Measurements from ENCODE around the gene CDRT15. TPM values are rescaled to one million over a fixed set of nuclear protein-coding genes. Genes with fewer than 3 reads are reported as not detected.
"Not testable (repeated sequence)": the region's sequence is repeated elsewhere in the genome, so short reads cannot be mapped to it uniquely, and the experiment has no call there.

CDRT15 gene
- total RNA-seq, 1 donor from 2014 or later = not detected

DNA sequence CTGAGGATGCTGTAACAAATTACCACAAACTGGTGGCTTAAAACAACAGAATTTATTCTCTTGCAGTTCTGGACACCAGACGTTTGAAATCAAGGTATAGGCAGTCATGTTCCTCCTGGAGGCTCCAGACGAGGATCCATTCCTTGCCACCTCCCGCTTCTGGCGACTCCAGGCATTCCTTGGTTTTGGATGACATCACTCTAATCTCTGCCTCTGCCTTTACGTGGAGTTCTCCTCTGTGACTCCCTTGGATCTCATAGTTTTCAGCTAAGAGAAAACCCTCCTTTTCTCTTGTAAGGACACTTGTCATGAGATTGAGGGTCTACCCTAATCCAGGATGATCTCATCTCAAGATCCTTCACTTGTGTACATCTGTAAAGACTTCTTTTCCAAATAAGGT is 32.8 kb upstream of the CDRT15 start:
- H3K4me3 Mint-ChIP-seq (ENCODE audit: unreplicated experiment) = no peak overlapping the region
- H3K27ac Mint-ChIP-seq (ENCODE audit: unreplicated experiment) = no peak overlapping the region
- H3K9me3 Mint-ChIP-seq (ENCODE audit: unreplicated experiment) = no peaks in the 10 kb centered on the region
- no peaks in the 10 kb centered on the region for H3K4me1 Mint-ChIP-seq (ENCODE audit: unreplicated experiment)
- H3K27me3 Mint-ChIP-seq (ENCODE audit: unreplicated experiment) = no peaks in the 10 kb centered on the region
- no peak for DNase-seq (ENCODE audit: low spot score)
- H3K36me3 Mint-ChIP-seq (ENCODE audit: low read depth, unreplicated experiment) = no peaks in the 10 kb centered on the region
- no peak for TF ChIP-seq CTCF (IDR thresholded peaks at IDR 0.05; ENCODE audit: unreplicated experiment)

DNA sequence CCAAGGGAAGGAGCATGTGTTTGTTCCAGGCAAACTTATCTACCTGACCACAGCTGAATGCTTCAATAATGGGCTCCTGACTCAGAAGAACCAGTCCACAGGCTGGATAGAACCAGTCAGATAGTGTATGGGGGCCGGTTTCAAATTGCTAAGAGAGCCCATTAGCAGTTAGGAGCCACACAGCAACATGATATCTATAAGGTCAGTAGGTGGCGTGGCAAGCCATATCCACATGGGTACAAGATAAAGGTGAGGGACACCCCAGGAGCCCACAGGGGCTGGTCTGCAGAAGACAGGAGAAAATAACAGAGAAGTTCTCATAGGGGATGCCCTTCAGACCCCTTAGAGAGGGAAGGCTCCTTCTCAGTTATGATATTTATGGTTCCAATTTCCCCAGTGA is 31.6 kb upstream of the CDRT15 start:
- Mint-ChIP-seq H3K4me3 (ENCODE audit: unreplicated experiment) (no peak overlapping the region), H3K9me3 (ENCODE audit: unreplicated experiment) (no peaks in the 10 kb centered on the region), H3K36me3 (ENCODE audit: low read depth, unreplicated experiment) (no peaks in the 10 kb centered on the region), H3K27me3 (ENCODE audit: unreplicated experiment) (no peaks in the 10 kb centered on the region), H3K27ac (ENCODE audit: unreplicated experiment) (no peak overlapping the region), H3K4me1 (ENCODE audit: unreplicated experiment) (no peaks in the 10 kb centered on the region)
- DNase-seq (ENCODE audit: low spot score) = no peak
- TF ChIP-seq CTCF (IDR thresholded peaks at IDR 0.05; ENCODE audit: unreplicated experiment) = no peak

DNA sequence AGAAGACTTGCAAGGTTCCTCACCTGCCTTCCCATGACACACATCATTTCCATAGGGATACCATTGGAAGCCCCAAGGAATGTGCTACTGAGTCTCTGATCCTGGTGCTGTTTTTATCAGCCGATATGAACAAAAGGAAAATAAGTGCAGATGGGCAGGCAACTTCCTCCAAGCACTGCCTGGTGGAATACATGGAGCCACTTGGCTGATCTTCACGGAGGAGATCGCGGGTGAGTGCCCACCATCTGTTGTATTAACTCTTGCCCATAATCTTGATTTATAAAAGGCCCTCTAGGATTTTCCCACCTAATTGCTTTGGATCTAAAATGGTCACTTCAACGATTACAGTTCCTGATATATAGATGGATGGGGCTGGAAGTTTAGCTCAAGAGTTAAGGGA is 24.7 kb upstream of the CDRT15 start:
- no peaks in the 10 kb centered on the region for H3K27me3 Mint-ChIP-seq (ENCODE audit: unreplicated experiment)
- H3K4me1 Mint-ChIP-seq (ENCODE audit: unreplicated experiment) = no peaks in the 10 kb centered on the region
- H3K36me3 Mint-ChIP-seq (ENCODE audit: low read depth, unreplicated experiment) = no peaks in the 10 kb centered on the region
- DNase-seq (ENCODE audit: low spot score) = no peak
- H3K27ac Mint-ChIP-seq (ENCODE audit: unreplicated experiment) = no peak overlapping the region
- no peak for TF ChIP-seq CTCF (IDR thresholded peaks at IDR 0.05; ENCODE audit: unreplicated experiment)
- no peak overlapping the region for H3K4me3 Mint-ChIP-seq (ENCODE audit: unreplicated experiment)
- H3K9me3 Mint-ChIP-seq (ENCODE audit: unreplicated experiment) = no peaks in the 10 kb centered on the region

- no peaks in the 10 kb centered on the region for H3K27me3 Mint-ChIP-seq (ENCODE audit: unreplicated experiment)
- H3K4me1 Mint-ChIP-seq (ENCODE audit: unreplicated experiment) = no peaks in the 10 kb centered on the region
- H3K4me3 Mint-ChIP-seq (ENCODE audit: unreplicated experiment) = no peak overlapping the region
- no peak overlapping the region for H3K27ac Mint-ChIP-seq (ENCODE audit: unreplicated experiment)
- H3K36me3 Mint-ChIP-seq (ENCODE audit: low read depth, unreplicated experiment) = no peaks in the 10 kb centered on the region
- H3K9me3 Mint-ChIP-seq (ENCODE audit: unreplicated experiment) = no peaks in the 10 kb centered on the region
- no peak for DNase-seq (ENCODE audit: low spot score)
- TF ChIP-seq CTCF (IDR thresholded peaks at IDR 0.05; ENCODE audit: unreplicated experiment) = no peak
Observed at GRCh38 chr17:14245629-14246028, 9.0 kb upstream of the CDRT15 start.

- Mint-ChIP-seq H3K4me3 (ENCODE audit: unreplicated experiment) (no peak overlapping the region), H3K36me3 (ENCODE audit: low read depth, unreplicated experiment) (no peaks in the 10 kb centered on the region), H3K4me1 (ENCODE audit: unreplicated experiment) (no peaks in the 10 kb centered on the region), H3K27ac (ENCODE audit: unreplicated experiment) (no peak overlapping the region), H3K9me3 (ENCODE audit: unreplicated experiment) (no peaks in the 10 kb centered on the region), H3K27me3 (ENCODE audit: unreplicated experiment) (no peaks in the 10 kb centered on the region)
- TF ChIP-seq CTCF (IDR thresholded peaks at IDR 0.05; ENCODE audit: unreplicated experiment) = no peak
- no peak for DNase-seq (ENCODE audit: low spot score)
Observed at GRCh38 chr17:14245002-14245401, 8.3 kb upstream of the CDRT15 start.

GRCh38 chr17:14239271-14239670 is 2.6 kb upstream of the CDRT15 start:
- H3K4me3 Mint-ChIP-seq (ENCODE audit: unreplicated experiment); H3K36me3 Mint-ChIP-seq (ENCODE audit: low read depth, unreplicated experiment); H3K9me3 Mint-ChIP-seq (ENCODE audit: unreplicated experiment); H3K4me1 Mint-ChIP-seq (ENCODE audit: unreplicated experiment); DNase-seq (ENCODE audit: low spot score); H3K27me3 Mint-ChIP-seq (ENCODE audit: unreplicated experiment); H3K27ac Mint-ChIP-seq (ENCODE audit: unreplicated experiment): not testable (repeated sequence)

DNA sequence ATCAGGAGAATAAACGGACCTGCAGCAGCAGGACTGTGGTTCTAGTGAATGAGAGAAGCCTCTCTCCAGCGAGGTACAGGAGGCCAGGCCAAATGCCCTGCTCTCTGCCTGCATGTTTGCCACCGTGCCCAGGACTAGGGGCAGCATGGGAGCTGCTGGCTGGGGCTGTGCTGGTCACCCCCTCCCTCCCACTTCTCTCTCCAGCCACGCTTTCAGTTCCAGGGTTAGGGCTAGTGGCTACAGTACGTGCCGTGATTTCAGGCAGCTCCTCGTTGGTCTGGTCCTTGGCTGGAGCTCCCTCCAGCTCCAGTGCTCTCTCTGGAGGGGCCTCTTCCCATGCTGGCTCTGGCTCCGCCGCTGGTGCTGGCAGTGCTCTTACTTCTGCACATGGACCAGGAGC is 630 bp downstream of the CDRT15 start:
- H3K36me3 Mint-ChIP-seq (ENCODE audit: low read depth, unreplicated experiment); H3K9me3 Mint-ChIP-seq (ENCODE audit: unreplicated experiment); H3K27ac Mint-ChIP-seq (ENCODE audit: unreplicated experiment); H3K4me1 Mint-ChIP-seq (ENCODE audit: unreplicated experiment); H3K27me3 Mint-ChIP-seq (ENCODE audit: unreplicated experiment); H3K4me3 Mint-ChIP-seq (ENCODE audit: unreplicated experiment); DNase-seq (ENCODE audit: low spot score): not testable (repeated sequence)

DNA sequence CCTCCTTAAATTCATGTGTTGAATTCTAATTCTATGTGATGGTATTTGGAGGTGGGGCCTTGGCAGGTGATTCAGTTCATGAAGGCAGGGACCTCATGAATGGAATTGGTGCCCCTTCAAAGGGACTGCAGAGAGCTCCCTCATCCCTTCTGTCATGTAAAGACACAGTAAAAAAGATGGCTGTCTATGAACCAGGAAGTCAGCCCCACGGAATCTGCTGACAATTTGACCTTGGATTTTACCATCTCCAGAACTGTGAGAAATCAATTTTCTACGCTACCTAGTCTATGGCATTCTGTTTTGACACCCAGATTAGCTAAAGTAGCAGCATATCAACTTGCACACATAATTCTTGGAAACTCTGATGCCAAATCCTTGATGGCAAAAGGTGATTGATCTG is 1.6 kb downstream of the CDRT15 start:
- not testable (repeated sequence) for H3K4me3 Mint-ChIP-seq (ENCODE audit: unreplicated experiment); H3K4me1 Mint-ChIP-seq (ENCODE audit: unreplicated experiment); H3K36me3 Mint-ChIP-seq (ENCODE audit: low read depth, unreplicated experiment); DNase-seq (ENCODE audit: low spot score); H3K9me3 Mint-ChIP-seq (ENCODE audit: unreplicated experiment); H3K27me3 Mint-ChIP-seq (ENCODE audit: unreplicated experiment); H3K27ac Mint-ChIP-seq (ENCODE audit: unreplicated experiment)

Data from endothelial cell (in vitro differentiated cells).